Measurements from ENCODE around the gene TRMT5.

DNA sequence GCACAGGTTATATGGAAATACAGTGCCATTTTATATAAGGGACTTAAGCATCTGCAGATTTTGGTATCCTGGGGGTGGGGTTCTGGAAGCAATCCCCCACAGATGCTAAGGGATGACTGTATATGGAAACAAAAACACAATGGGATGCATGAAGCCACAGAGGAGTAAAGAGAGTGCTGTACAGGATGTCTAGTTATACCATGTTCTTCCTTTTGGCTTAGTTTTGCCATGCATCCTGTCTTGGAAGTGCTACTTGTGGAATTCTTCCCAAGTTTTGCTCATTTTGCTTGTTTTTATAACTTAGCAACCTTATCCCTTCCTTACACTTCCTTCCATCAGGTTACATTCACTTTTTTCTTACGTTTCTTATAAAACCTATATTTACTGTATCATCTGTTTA is 55.6 kb downstream of the TRMT5 start:
- TF ChIP-seq, protein P1, sequence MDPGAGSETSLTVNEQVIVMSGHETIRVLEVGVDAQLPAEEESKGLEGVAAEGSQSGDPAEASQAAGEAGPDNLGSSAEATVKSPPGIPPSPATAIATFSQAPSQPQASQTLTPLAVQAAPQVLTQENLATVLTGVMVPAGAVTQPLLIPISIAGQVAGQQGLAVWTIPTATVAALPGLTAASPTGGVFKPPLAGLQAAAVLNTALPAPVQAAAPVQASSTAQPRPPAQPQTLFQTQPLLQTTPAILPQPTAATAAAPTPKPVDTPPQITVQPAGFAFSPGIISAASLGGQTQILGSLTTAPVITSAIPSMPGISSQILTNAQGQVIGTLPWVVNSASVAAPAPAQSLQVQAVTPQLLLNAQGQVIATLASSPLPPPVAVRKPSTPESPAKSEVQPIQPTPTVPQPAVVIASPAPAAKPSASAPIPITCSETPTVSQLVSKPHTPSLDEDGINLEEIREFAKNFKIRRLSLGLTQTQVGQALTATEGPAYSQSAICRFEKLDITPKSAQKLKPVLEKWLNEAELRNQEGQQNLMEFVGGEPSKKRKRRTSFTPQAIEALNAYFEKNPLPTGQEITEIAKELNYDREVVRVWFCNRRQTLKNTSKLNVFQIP (CRISPR knock-in tag; IDR thresholded peaks at IDR 0.05; ENCODE audit: borderline replicate concordance, low read depth) = no peak
- no peak for TF ChIP-seq BACH2 (CRISPR knock-in tag; IDR thresholded peaks at IDR 0.05; ENCODE audit: borderline replicate concordance)
- no peak for TF ChIP-seq ZFP3 (CRISPR knock-in tag; IDR thresholded peaks at IDR 0.05)
- TF ChIP-seq RARB (CRISPR knock-in tag; IDR thresholded peaks at IDR 0.05) = no peak
- no peak for TF ChIP-seq ZNF8 (CRISPR knock-in tag; IDR thresholded peaks at IDR 0.05)
- TF ChIP-seq, protein P2, sequence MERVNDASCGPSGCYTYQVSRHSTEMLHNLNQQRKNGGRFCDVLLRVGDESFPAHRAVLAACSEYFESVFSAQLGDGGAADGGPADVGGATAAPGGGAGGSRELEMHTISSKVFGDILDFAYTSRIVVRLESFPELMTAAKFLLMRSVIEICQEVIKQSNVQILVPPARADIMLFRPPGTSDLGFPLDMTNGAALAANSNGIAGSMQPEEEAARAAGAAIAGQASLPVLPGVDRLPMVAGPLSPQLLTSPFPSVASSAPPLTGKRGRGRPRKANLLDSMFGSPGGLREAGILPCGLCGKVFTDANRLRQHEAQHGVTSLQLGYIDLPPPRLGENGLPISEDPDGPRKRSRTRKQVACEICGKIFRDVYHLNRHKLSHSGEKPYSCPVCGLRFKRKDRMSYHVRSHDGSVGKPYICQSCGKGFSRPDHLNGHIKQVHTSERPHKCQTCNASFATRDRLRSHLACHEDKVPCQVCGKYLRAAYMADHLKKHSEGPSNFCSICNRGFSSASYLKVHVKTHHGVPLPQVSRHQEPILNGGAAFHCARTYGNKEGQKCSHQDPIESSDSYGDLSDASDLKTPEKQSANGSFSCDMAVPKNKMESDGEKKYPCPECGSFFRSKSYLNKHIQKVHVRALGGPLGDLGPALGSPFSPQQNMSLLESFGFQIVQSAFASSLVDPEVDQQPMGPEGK (CRISPR knock-in tag; IDR thresholded peaks at IDR 0.05; ENCODE audit: borderline replicate concordance) = no peak
- TF ChIP-seq, protein P3, sequence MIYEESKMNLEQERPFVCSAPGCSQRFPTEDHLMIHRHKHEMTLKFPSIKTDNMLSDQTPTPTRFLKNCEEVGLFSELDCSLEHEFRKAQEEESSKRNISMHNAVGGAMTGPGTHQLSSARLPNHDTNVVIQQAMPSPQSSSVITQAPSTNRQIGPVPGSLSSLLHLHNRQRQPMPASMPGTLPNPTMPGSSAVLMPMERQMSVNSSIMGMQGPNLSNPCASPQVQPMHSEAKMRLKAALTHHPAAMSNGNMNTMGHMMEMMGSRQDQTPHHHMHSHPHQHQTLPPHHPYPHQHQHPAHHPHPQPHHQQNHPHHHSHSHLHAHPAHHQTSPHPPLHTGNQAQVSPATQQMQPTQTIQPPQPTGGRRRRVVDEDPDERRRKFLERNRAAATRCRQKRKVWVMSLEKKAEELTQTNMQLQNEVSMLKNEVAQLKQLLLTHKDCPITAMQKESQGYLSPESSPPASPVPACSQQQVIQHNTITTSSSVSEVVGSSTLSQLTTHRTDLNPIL (CRISPR knock-in tag; IDR thresholded peaks at IDR 0.05; ENCODE audit: low read depth) = no peak
- TF ChIP-seq, protein P4, sequence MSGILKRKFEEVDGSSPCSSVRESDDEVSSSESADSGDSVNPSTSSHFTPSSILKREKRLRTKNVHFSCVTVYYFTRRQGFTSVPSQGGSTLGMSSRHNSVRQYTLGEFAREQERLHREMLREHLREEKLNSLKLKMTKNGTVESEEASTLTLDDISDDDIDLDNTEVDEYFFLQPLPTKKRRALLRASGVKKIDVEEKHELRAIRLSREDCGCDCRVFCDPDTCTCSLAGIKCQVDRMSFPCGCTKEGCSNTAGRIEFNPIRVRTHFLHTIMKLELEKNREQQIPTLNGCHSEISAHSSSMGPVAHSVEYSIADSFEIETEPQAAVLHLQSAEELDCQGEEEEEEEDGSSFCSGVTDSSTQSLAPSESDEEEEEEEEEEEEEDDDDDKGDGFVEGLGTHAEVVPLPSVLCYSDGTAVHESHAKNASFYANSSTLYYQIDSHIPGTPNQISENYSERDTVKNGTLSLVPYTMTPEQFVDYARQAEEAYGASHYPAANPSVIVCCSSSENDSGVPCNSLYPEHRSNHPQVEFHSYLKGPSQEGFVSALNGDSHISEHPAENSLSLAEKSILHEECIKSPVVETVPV (CRISPR knock-in tag; IDR thresholded peaks at IDR 0.05) = no peak
- no peak for TF ChIP-seq TOX (CRISPR knock-in tag; IDR thresholded peaks at IDR 0.05; ENCODE audit: borderline replicate concordance)
- TF ChIP-seq ZFP30 (CRISPR knock-in tag; IDR thresholded peaks at IDR 0.05) = no peak
- TF ChIP-seq, protein P5, sequence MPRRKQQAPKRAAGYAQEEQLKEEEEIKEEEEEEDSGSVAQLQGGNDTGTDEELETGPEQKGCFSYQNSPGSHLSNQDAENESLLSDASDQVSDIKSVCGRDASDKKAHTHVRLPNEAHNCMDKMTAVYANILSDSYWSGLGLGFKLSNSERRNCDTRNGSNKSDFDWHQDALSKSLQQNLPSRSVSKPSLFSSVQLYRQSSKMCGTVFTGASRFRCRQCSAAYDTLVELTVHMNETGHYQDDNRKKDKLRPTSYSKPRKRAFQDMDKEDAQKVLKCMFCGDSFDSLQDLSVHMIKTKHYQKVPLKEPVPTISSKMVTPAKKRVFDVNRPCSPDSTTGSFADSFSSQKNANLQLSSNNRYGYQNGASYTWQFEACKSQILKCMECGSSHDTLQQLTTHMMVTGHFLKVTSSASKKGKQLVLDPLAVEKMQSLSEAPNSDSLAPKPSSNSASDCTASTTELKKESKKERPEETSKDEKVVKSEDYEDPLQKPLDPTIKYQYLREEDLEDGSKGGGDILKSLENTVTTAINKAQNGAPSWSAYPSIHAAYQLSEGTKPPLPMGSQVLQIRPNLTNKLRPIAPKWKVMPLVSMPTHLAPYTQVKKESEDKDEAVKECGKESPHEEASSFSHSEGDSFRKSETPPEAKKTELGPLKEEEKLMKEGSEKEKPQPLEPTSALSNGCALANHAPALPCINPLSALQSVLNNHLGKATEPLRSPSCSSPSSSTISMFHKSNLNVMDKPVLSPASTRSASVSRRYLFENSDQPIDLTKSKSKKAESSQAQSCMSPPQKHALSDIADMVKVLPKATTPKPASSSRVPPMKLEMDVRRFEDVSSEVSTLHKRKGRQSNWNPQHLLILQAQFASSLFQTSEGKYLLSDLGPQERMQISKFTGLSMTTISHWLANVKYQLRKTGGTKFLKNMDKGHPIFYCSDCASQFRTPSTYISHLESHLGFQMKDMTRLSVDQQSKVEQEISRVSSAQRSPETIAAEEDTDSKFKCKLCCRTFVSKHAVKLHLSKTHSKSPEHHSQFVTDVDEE (CRISPR knock-in tag; IDR thresholded peaks at IDR 0.05) = no peak
